Neural progenitor cell (in vitro differentiated cells): ENCODE measurements around the gene SH3TC1. TPM values are rescaled to one million over a fixed set of nuclear protein-coding genes. Genes with fewer than 3 reads are reported as not detected.

ENCODE experiments used
- DNase-seq: peaks from one replicate; pipeline ENCODE4 v3.0.0-alpha.2; 2016; ENCODE audit warnings: low spot score
- H2AFZ ChIP-seq: fragments of 200-600 bp; sonication (generic); replicated peaks from 2 replicates; pipeline ENCODE4 v1.6.1; 2016; ENCODE audit warnings: antibody characterized with exemption
- H3F3A ChIP-seq: fragments of 200-600 bp; sonication (generic); 2 replicates; pipeline ENCODE4 v1.6.1; 2016; ENCODE audit warnings: antibody characterized with exemption, low read depth
- H3K27ac ChIP-seq: fragments of 200-600 bp; sonication (generic); 2 replicates; pipeline ENCODE4 v1.5.1; 2016; ENCODE audit warnings: mild to moderate bottlenecking
- H3K27me3 ChIP-seq: fragments of 200-600 bp; sonication (generic); 2 replicates; pipeline ENCODE4 v1.6.1; 2016; ENCODE audit warnings: mild to moderate bottlenecking, moderate library complexity
- H3K36me3 ChIP-seq: fragments of 200-600 bp; sonication (generic); 2 replicates; pipeline ENCODE4 v1.5.1; 2016
- H3K4me1 ChIP-seq: fragments of 200-600 bp; sonication (generic); 2 replicates; pipeline ENCODE4 v1.6.1; 2016; ENCODE audit warnings: mixed run types
- H3K4me2 ChIP-seq: fragments of 200-600 bp; sonication (generic); 2 replicates; pipeline ENCODE4 v1.6.1; 2016
- H3K4me3 ChIP-seq: fragments of 200-600 bp; sonication (generic); 2 replicates; pipeline ENCODE4 v1.5.1; 2016
- H3K79me2 ChIP-seq: fragments of 200-600 bp; sonication (generic); 2 replicates; pipeline ENCODE4 v1.6.1; 2016; ENCODE audit warnings: low read depth
- H3K9ac ChIP-seq: fragments of 200-600 bp; sonication (generic); 2 replicates; pipeline ENCODE4 v1.6.1; 2016
- H3K9me3 ChIP-seq: fragments of 200-600 bp; sonication (generic); 2 replicates; pipeline ENCODE4 v1.5.1; 2016; ENCODE audit warnings: low read depth
- H4K20me1 ChIP-seq: fragments of 200-600 bp; sonication (generic); 2 replicates; pipeline ENCODE4 v1.6.1; 2016; ENCODE audit warnings: low read depth
- H3K27ac Mint-ChIP-seq: 3 replicates; pipeline ENCODE4 v1.8.0; 2021; ENCODE audit warnings: mixed read lengths
- H3K27me3 Mint-ChIP-seq: 2 replicates; pipeline ENCODE4 v1.8.0; 2022; ENCODE audit warnings: low read depth, mild to moderate bottlenecking, inconsistent platforms, moderate library complexity, mixed read lengths; ENCODE audit not compliant: insufficient read depth
- H3K36me3 Mint-ChIP-seq: 3 replicates; pipeline ENCODE4 v1.8.0; 2021; ENCODE audit warnings: mixed read lengths
- H3K4me1 Mint-ChIP-seq: 3 replicates; pipeline ENCODE4 v1.8.0; 2021; ENCODE audit warnings: mixed read lengths
- H3K4me3 Mint-ChIP-seq: 3 replicates; pipeline ENCODE4 v1.8.0; 2021; ENCODE audit warnings: mild to moderate bottlenecking, moderate library complexity, mixed read lengths
- H3K9me3 Mint-ChIP-seq: 3 replicates; pipeline ENCODE4 v1.8.0; 2020; ENCODE audit warnings: mixed read lengths
- EZH2 ChIP-seq: fragments of 200-600 bp; sonication (generic); IDR thresholded peaks from 2 replicates; pipeline ENCODE4 v1.6.1; 2017; ENCODE audit warnings: antibody characterized with exemption, mild to moderate bottlenecking, moderate library complexity
- EZH2phosphoT487 ChIP-seq: fragments of 200-600 bp; sonication (generic); IDR thresholded peaks from 2 replicates; pipeline ENCODE4 v1.6.1; 2017; ENCODE audit warnings: antibody characterized with exemption
- total RNA-seq: library from RNA; depleted of rRNA; stranded (reverse); fragments of >200 nt; gene quantifications from 2 replicates; pipeline ENCODE4 v1.2.3, GENCODE V29; 2015; ENCODE audit warnings: low replicate concordance
- TF ChIP-seq, protein P1 (sequence below): fragments of 200-600 bp; sonication (generic); IDR thresholded peaks from 2 replicates; pipeline ENCODE4 v1.5.1; 2017; ENCODE audit warnings: antibody characterized with exemption, mild to moderate bottlenecking

SH3TC1 gene
- total RNA-seq, result 0.22 and 0.25 TPM in 2 replicates

DNA sequence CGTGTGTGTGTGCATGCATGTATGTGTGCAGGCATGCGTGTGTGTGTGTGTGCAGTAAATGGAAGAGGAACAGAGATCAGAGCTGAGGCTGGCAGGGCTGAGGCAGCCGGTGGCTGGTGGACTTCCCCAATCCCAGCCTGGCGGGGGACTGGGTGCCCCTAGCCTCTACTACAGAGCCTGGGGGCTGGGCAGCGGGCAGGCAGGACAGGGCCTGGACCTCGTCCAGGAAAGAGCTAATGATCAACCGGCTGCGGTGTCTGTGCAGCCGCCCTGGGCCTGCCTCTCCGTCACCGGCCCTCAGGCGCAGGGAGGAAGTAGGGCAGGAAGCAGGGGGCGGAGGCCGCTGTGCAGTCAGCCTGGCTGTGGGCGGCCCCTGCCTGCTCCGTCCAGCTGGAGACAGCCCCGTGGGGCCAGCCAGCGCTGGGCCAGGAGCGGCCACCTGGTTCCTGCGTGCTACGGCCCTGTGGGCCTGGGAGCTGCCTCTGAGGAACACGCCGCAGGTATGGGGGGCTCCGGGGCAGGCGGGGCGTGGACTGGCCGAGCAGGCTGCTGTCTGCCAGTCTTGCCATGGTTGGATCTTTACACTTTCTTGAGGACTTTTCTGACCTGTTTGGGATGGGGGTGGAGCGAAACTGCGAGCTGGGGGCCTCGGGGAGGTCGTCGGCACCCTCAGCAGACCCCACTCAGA lies at the start of gene SH3TC1:
SH3TC1 (plus strand) TSS at position 385 of the 688 bp plus-strand sequence. CDS start 5,905 bp downstream, outside the sequence.
- Mint-ChIP-seq H3K36me3 (no peaks in the 10 kb centered on the region), H3K4me3 (no peak within 1 kb of the TSS), H3K9me3 (no peaks in the 10 kb centered on the region), H3K27ac (peak within 1 kb of the TSS; percentile 78), H3K4me1 (peaks cover 17% of the 10 kb centered on the region), H3K27me3 (peaks cover 3% of the 10 kb centered on the region)
- peak; percentile 26 for DNase-seq
- no peaks in the 10 kb centered on the region for H3K79me2 ChIP-seq
- H3K36me3 ChIP-seq, result no peaks in the 10 kb centered on the region
- no peaks in the 10 kb centered on the region for H4K20me1 ChIP-seq
- no peak within 1 kb of the TSS for H3K27ac ChIP-seq
- H3K4me3 ChIP-seq, result no peak within 1 kb of the TSS
- no peaks in the 10 kb centered on the region for H3F3A ChIP-seq
- no peaks in the 10 kb centered on the region for H3K9me3 ChIP-seq
- TF ChIP-seq, protein P1, sequence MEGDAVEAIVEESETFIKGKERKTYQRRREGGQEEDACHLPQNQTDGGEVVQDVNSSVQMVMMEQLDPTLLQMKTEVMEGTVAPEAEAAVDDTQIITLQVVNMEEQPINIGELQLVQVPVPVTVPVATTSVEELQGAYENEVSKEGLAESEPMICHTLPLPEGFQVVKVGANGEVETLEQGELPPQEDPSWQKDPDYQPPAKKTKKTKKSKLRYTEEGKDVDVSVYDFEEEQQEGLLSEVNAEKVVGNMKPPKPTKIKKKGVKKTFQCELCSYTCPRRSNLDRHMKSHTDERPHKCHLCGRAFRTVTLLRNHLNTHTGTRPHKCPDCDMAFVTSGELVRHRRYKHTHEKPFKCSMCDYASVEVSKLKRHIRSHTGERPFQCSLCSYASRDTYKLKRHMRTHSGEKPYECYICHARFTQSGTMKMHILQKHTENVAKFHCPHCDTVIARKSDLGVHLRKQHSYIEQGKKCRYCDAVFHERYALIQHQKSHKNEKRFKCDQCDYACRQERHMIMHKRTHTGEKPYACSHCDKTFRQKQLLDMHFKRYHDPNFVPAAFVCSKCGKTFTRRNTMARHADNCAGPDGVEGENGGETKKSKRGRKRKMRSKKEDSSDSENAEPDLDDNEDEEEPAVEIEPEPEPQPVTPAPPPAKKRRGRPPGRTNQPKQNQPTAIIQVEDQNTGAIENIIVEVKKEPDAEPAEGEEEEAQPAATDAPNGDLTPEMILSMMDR, result no peak
- TF ChIP-seq EZH2phosphoT487 (no peak), EZH2 (no peak)
- peak within 1 kb of the TSS; percentile 26 for H2AFZ ChIP-seq
- H3K27me3 ChIP-seq, result no peaks in the 10 kb centered on the region
- H3K9ac ChIP-seq, result no peak within 1 kb of the TSS
- no peaks in the 10 kb centered on the region for H3K4me1 ChIP-seq
- no peak within 1 kb of the TSS for H3K4me2 ChIP-seq

DNA sequence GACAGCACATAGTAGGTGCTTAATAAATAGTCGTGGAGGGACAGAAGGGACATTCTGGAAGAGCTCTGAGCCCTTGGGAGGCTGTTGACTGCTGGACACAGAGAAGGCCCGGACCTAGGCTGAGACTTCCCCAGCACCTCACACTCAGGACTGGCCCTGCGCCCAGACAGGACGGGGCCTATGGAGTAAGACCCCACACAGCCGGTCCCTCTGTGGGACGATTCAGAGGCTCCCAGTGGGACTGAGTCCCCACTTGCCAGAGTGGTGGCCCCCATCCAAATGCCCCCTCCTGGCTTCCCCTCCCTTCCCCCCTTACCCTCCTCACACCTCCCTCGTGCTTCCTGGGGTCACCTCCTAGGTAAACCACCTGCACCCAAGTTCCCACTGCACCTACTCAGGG lies 49.4 kb upstream of the SH3TC1 start:
- no peak overlapping the region for H3K27ac ChIP-seq
- H3F3A ChIP-seq, result no peaks in the 10 kb centered on the region
- no peaks in the 10 kb centered on the region for H3K36me3 ChIP-seq
- no peak for TF ChIP-seq EZH2phosphoT487
- no peak for TF ChIP-seq EZH2
- TF ChIP-seq, protein P1, result no peak
- no peak overlapping the region for H3K4me3 ChIP-seq
- H2AFZ ChIP-seq, result no peak overlapping the region
- H3K27me3 ChIP-seq, result peaks cover 3% of the 10 kb centered on the region
- Mint-ChIP-seq H3K27me3 (peaks cover 9% of the 10 kb centered on the region), H3K4me1 (peaks cover 22% of the 10 kb centered on the region), H3K27ac (no peak overlapping the region), H3K9me3 (no peaks in the 10 kb centered on the region), H3K36me3 (no peaks in the 10 kb centered on the region), H3K4me3 (no peak overlapping the region)
- no peak for DNase-seq
- peaks cover 3% of the 10 kb centered on the region for H3K4me1 ChIP-seq
- no peaks in the 10 kb centered on the region for H3K9me3 ChIP-seq
- H3K9ac ChIP-seq, result no peak overlapping the region
- no peak overlapping the region for H3K4me2 ChIP-seq
- H4K20me1 ChIP-seq, result no peaks in the 10 kb centered on the region
- H3K79me2 ChIP-seq, result no peaks in the 10 kb centered on the region

DNA sequence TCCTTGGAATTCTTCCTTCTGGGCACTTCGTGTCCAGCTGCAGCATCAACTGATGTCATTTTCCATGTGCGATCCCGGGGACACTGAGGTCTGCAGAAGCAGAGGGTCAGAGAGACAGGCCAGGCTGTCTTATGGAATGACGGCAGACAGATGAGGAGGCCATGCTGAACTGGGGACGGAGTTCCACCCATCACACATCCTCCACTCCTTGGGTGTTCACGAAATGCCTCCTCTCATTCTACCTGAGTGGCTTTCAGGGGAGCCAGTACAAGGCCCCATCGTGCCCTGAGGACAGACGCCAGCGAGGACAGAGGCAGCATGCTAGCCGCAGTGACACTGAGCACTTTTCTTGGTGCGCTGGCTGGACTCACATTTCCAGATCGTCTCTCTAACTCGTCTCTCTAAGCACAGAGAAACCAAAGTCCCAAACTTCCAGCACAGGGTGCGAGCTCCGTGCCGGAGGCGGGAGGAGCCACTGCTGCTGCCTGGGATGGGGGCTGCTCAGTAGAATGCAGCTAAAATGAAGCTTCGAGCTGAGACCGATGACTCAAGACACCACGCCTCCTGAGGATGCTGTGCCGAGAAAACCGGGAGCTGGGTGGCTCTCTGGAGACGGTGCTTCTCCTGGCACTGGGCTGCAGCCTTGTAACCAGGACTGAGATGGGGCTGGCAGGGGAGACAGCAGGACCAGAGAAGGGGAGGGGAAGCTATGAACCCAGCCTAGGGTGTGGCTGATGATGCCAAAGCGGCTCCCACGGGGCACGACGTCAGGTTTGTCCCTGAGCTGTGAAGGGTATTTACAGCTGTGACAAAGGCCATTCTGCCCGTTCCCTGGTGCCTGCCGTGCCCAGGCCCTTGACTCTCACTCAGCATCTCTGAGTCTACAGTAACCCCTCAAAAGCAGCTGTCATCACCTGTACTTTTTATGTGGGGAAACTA lies 48.7 kb upstream of the SH3TC1 start:
- Histone ChIP-seq H3K9ac (no peak overlapping the region), H3K4me3 (no peak overlapping the region), H2AFZ (no peak overlapping the region), H3K27ac (no peak overlapping the region), H3K4me1 (no peaks in the 10 kb centered on the region), H3K27me3 (peaks cover 11% of the 10 kb centered on the region), H4K20me1 (no peaks in the 10 kb centered on the region), H3K4me2 (no peak overlapping the region), H3F3A (no peaks in the 10 kb centered on the region), H3K79me2 (no peaks in the 10 kb centered on the region), H3K9me3 (no peaks in the 10 kb centered on the region), H3K36me3 (no peaks in the 10 kb centered on the region)
- no peak for DNase-seq
- Mint-ChIP-seq H3K27me3 (peaks cover 9% of the 10 kb centered on the region), H3K36me3 (no peaks in the 10 kb centered on the region), H3K27ac (peak overlapping the region; percentile 94), H3K9me3 (no peaks in the 10 kb centered on the region), H3K4me3 (peak overlapping the region; percentile 22), H3K4me1 (peaks cover 18% of the 10 kb centered on the region)
- TF ChIP-seq, protein P1, result no peak
- TF ChIP-seq EZH2 (no peak), EZH2phosphoT487 (no peak)
